Measurements from ENCODE around the gene PAM.

DNA sequence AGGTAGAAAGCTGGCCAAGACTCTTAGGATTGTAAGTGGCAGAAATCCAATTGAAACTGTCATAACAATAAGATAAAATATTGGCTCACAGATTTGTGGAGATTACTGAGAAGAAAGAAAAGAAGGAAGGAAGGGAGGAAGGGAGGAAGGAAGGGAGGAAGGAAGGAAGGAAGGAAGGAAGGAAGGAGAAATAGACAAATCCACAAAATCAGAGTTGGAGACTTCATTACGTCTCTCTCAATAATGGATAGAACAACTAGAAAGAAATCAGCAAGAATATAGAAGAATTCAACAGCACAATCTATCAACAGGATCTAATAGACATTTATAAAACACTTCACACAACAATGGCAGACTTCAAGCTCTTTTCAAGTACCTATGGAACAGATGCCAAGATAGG lies 17.9 kb upstream of the PAM start:
- TF ChIP-seq, protein P1, sequence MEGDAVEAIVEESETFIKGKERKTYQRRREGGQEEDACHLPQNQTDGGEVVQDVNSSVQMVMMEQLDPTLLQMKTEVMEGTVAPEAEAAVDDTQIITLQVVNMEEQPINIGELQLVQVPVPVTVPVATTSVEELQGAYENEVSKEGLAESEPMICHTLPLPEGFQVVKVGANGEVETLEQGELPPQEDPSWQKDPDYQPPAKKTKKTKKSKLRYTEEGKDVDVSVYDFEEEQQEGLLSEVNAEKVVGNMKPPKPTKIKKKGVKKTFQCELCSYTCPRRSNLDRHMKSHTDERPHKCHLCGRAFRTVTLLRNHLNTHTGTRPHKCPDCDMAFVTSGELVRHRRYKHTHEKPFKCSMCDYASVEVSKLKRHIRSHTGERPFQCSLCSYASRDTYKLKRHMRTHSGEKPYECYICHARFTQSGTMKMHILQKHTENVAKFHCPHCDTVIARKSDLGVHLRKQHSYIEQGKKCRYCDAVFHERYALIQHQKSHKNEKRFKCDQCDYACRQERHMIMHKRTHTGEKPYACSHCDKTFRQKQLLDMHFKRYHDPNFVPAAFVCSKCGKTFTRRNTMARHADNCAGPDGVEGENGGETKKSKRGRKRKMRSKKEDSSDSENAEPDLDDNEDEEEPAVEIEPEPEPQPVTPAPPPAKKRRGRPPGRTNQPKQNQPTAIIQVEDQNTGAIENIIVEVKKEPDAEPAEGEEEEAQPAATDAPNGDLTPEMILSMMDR (optimal IDR thresholded peaks at IDR 0.05 in 1 of 3, IDR thresholded peaks at IDR 0.05 in 1 of 3, conservative IDR thresholded peaks at IDR 0.05 in 1 of 3; ENCODE audit: extremely low read depth in 1 of 3, insufficient read depth in 2 of 3, low read length in 3 of 3): no peak
- no peak for TF ChIP-seq EZH2 (IDR thresholded peaks at IDR 0.05; ENCODE audit: low read length)
